22Rv1 (cell line): ENCODE results near the gene COL23A1.

Experiments used
- ZFX ChIP-seq: fragments of 450-650 bp; IDR thresholded peaks from 2 replicates; pipeline ENCODE4 v1.6.1; 2017; ENCODE audit warnings: antibody characterized with exemption, borderline replicate concordance
- TF ChIP-seq, protein P1 (sequence below): fragments of 450-650 bp; IDR thresholded peaks from 2 replicates; pipeline ENCODE4 v1.5.1; 2017; ENCODE audit warnings: mild to moderate bottlenecking

DNA sequence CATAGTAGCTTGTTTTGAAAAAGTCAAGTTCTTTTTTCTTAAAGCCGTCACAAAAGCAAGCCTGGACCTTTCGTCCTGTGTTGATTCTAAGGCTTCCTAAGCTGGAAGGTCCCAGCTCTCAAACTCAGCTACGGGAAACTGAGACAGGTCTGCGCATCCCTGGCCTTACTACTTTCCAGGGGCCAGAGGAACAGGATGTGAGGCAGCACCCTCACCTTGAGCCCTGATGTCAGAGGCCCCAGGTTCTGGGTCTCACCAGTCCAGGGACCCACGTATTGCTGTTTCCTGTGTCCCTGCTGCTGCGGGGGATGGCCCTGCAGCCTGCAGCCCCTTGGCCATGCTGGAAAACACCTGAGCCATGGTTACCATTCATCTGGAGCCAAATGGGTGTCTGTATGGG lies 123.9 kb downstream of the COL23A1 start:
- TF ChIP-seq, protein P1, sequence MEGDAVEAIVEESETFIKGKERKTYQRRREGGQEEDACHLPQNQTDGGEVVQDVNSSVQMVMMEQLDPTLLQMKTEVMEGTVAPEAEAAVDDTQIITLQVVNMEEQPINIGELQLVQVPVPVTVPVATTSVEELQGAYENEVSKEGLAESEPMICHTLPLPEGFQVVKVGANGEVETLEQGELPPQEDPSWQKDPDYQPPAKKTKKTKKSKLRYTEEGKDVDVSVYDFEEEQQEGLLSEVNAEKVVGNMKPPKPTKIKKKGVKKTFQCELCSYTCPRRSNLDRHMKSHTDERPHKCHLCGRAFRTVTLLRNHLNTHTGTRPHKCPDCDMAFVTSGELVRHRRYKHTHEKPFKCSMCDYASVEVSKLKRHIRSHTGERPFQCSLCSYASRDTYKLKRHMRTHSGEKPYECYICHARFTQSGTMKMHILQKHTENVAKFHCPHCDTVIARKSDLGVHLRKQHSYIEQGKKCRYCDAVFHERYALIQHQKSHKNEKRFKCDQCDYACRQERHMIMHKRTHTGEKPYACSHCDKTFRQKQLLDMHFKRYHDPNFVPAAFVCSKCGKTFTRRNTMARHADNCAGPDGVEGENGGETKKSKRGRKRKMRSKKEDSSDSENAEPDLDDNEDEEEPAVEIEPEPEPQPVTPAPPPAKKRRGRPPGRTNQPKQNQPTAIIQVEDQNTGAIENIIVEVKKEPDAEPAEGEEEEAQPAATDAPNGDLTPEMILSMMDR: no peak
- no peak for TF ChIP-seq ZFX
